DOHH2 (cell line): ENCODE measurements around the gene FABP7.

ENCODE experiments used
- CTCF ChIP-seq: fragments of 200-600 bp; sonication (generic); IDR thresholded peaks from one replicate; pipeline ENCODE4 v1.5.1; 2014; ENCODE audit warnings: antibody characterized with exemption, mild to moderate bottlenecking, low read depth, low read length; ENCODE audit not compliant: poor library complexity, severe bottlenecking
- EZH2phosphoT487 ChIP-seq: fragments of 200-600 bp; sonication (generic); IDR thresholded peaks from 2 replicates; pipeline ENCODE4 v1.6.1; 2017; ENCODE audit warnings: borderline replicate concordance, mild to moderate bottlenecking, antibody characterized with exemption, low read length, moderate library complexity, mixed read lengths

- TF ChIP-seq CTCF, result no peak
- no peak for TF ChIP-seq EZH2phosphoT487
These were observed 13.3 kb upstream of the FABP7 start for GRCh38 chr6:122766256-122766655.
